ENCODE results near the gene PLCD3. TPM values are rescaled to one million over a fixed set of nuclear protein-coding genes. Genes with fewer than 3 reads are reported as not detected.

Gene PLCD3
- total RNA-seq, 4 donors from 2014 or later, result 44.7 to 87.1 (median 58.3) TPM

DNA sequence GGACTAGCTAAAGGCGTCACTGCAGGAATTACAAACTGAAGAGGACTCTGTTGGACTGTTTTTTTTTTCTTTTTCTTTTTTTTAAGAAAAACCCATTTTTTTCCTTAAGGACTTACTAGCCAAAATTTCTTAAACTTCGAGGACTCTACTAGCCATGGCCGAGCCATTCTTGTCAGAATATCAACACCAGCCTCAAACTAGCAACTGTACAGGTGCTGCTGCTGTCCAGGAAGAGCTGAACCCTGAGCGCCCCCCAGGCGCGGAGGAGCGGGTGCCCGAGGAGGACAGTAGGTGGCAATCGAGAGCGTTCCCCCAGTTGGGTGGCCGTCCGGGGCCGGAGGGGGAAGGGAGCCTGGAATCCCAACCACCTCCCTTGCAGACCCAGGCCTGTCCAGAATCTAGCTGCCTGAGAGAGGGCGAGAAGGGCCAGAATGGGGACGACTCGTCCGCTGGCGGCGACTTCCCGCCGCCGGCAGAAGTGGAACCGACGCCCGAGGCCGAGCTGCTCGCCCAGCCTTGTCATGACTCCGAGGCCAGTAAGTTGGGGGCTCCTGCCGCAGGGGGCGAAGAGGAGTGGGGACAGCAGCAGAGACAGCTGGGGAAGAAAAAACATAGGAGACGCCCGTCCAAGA, 16.8 kb upstream of the PLCD3 start:
- under 1% methylated on average over 32 of the region's 32 CpGs for WGBS
- TF ChIP-seq EP300 (IDR thresholded peaks at IDR 0.05) (no peak), POLR2AphosphoS5 (IDR thresholded peaks at IDR 0.05) (peak in 2 of 3 donors; percentile 19 to 37), POLR2A (IDR thresholded peaks at IDR 0.05) (peak in 1 of 2 donors; percentile 20)
- TF ChIP-seq, protein P1, sequence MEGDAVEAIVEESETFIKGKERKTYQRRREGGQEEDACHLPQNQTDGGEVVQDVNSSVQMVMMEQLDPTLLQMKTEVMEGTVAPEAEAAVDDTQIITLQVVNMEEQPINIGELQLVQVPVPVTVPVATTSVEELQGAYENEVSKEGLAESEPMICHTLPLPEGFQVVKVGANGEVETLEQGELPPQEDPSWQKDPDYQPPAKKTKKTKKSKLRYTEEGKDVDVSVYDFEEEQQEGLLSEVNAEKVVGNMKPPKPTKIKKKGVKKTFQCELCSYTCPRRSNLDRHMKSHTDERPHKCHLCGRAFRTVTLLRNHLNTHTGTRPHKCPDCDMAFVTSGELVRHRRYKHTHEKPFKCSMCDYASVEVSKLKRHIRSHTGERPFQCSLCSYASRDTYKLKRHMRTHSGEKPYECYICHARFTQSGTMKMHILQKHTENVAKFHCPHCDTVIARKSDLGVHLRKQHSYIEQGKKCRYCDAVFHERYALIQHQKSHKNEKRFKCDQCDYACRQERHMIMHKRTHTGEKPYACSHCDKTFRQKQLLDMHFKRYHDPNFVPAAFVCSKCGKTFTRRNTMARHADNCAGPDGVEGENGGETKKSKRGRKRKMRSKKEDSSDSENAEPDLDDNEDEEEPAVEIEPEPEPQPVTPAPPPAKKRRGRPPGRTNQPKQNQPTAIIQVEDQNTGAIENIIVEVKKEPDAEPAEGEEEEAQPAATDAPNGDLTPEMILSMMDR (IDR thresholded peaks at IDR 0.05), result peak; percentile 45 to 85
- no peaks in the 10 kb centered on the region for H3K36me3 ChIP-seq
- no peaks in the 10 kb centered on the region for H3K9me3 ChIP-seq
- H3K4me3 ChIP-seq, result peak overlapping the region; percentile 76
- peak; percentile 92 to 93 for DNase-seq (ENCODE audit: low spot score in 2 of 2)
- peaks cover 60% of the 10 kb centered on the region for H3K4me1 ChIP-seq
- H3K27ac ChIP-seq, result peak overlapping the region; percentile 100
- H3K27me3 ChIP-seq, result no peaks in the 10 kb centered on the region

DNA sequence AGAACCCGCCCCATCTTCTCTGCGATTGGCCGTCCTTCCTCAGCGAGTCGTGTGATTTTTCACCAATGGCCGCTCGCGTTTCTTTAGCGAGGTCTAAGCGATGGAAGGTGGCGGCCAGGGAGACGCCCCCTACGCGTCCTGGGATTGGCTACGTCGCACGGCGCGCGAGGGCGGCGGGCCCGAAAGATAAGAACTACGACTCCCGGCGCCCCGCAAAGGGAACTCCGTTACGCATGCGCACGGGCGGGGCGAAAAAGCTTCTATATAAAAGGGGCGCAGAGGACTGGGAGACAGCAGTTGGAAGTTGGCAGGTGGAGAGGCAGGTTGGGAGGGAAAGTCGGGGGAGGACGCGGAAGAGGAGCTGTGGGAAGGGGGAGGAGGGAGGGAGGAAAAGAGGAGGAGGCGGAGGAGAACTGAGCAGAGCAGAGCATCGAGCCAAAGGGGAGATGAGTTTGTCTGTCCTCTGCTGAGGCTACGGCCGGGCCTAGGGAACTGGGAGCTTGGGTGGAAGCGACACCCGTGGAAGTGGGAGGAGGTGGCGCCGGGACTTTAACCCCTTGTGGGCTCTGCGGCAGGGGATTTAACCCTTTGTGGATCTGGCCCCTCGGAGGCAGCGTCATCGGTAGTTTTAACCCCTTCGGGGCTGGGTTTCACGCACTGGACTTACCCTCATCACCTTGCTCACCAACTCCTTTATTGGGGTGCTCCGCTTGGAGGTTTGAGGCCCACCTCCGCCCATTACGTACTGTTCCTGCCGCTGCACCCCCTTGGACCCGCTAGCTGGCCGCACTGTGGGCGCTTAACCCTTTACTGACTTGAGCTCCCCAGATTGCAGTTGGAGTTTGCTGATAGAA, 16.1 kb upstream of the PLCD3 start, which contains the start of gene HEXIM1:
HEXIM1 (plus strand) TSS at position 293 of the 854 bp plus-strand sequence. CDS start 716 bp downstream, outside the sequence.
- WGBS, result under 1% methylated on average over 58 of the region's 58 CpGs
- Histone ChIP-seq H3K4me3 (peak within 1 kb of the TSS; percentile 76), H3K4me1 (peaks cover 64% of the 10 kb centered on the region), H3K9me3 (no peaks in the 10 kb centered on the region), H3K27me3 (no peaks in the 10 kb centered on the region), H3K27ac (peak within 1 kb of the TSS; percentile 100), H3K36me3 (no peaks in the 10 kb centered on the region)
- DNase-seq (ENCODE audit: low spot score in 2 of 2), result peak; percentile 100
- TF ChIP-seq POLR2AphosphoS5 (IDR thresholded peaks at IDR 0.05), result peak; percentile 91 to 99 (median 98)
- TF ChIP-seq POLR2A (IDR thresholded peaks at IDR 0.05), result peak; percentile 98 to 100
- no peak for TF ChIP-seq EP300 (IDR thresholded peaks at IDR 0.05)
- TF ChIP-seq, protein P1 (IDR thresholded peaks at IDR 0.05), result no peak

DNA sequence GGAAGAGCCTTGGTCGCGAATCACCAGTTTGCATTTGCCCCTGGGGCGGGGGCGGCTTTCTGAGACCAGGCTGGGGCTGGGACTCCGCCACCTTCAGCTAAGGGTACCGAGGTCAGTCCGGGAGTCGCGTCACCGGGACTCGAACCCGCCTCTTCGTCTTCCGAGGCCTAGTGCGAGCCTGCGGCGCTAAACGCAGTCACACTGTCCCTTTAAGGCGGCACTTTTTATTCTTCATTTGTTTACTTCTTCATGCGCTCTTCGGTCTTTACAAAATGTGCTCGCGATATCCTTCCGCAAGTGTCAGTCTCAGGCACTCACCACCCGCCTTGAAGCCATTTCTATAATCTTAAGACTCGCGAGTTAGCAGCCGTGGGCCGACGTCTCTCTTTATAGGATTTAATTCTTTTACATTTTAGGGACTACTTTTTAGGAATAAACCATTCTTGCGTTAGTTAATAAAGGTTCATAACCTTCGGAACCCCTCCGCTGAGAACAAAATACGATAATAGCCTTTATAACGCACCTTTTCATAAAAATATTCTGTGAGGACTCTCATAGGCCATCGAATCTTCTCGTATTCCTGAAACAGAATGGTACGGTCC, 15.4 kb upstream of the PLCD3 start:
- Histone ChIP-seq H3K27ac (peak overlapping the region; percentile 100), H3K27me3 (no peaks in the 10 kb centered on the region), H3K9me3 (no peaks in the 10 kb centered on the region), H3K4me1 (peaks cover 63% of the 10 kb centered on the region), H3K4me3 (peak overlapping the region; percentile 76), H3K36me3 (no peaks in the 10 kb centered on the region)
- peak in 2 of 3 donors; percentile 92 to 96 for TF ChIP-seq POLR2AphosphoS5 (IDR thresholded peaks at IDR 0.05)
- TF ChIP-seq, protein P1 (IDR thresholded peaks at IDR 0.05), result no peak
- under 1% methylated on average over 38 of the region's 38 CpGs for WGBS
- DNase-seq (ENCODE audit: low spot score in 2 of 2), result no peak

DNA sequence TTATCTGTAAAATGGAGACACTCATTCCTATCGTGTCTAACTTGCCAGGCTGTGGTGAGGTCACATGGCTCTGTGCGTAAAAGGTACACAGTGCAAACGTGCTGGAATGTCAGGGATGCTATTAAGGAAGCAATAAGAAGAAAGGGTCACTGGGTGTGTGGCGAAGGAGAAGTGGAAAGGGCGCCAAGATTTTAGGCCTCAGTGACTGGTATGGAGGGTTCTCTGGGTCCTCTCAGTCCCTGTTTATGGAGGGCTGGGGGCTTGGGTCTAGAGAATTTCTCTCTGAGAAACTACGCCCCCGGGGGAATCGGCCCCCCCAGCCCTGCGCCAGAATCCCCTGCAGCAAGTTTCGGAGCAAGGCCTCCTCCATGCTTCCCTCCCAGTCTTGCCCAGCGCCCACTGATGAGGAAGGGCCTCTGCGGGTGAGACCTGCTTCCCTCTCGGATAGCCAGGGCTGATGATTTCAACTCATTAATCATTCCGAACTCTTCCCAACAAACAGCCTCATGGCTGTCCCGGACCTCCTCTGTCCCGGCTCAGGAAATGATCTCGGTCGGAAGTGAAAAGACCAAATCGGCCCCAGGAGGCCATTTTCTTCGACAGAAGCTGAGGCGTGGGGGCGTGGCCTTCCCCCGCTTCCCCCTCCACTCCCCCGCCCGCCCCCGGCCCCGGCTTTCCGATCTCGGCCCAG, 14.7 kb upstream of the PLCD3 start:
- H3K4me1 ChIP-seq, result peaks cover 57% of the 10 kb centered on the region
- 5% methylated on average over 29 of the region's 29 CpGs for WGBS

More for the DNA sequence above, 14.7 kb upstream of the PLCD3 start:
- H3K27me3 ChIP-seq, result no peaks in the 10 kb centered on the region
- peak in 1 of 2 donors; percentile 89 for DNase-seq (ENCODE audit: low spot score in 2 of 2)
- TF ChIP-seq, protein P1 (IDR thresholded peaks at IDR 0.05), result no peak
- TF ChIP-seq EP300 (IDR thresholded peaks at IDR 0.05) (no peak), POLR2AphosphoS5 (IDR thresholded peaks at IDR 0.05) (no peak)
- H3K36me3 ChIP-seq, result no peaks in the 10 kb centered on the region
- H3K9me3 ChIP-seq, result no peaks in the 10 kb centered on the region
- H3K4me3 ChIP-seq, result peak overlapping the region; percentile 76
- H3K27ac ChIP-seq, result peak overlapping the region; percentile 100

Data from suprapubic skin (tissue), 4 donors.